ENCODE data around the gene CYS1.

Gene CYS1

DNA sequence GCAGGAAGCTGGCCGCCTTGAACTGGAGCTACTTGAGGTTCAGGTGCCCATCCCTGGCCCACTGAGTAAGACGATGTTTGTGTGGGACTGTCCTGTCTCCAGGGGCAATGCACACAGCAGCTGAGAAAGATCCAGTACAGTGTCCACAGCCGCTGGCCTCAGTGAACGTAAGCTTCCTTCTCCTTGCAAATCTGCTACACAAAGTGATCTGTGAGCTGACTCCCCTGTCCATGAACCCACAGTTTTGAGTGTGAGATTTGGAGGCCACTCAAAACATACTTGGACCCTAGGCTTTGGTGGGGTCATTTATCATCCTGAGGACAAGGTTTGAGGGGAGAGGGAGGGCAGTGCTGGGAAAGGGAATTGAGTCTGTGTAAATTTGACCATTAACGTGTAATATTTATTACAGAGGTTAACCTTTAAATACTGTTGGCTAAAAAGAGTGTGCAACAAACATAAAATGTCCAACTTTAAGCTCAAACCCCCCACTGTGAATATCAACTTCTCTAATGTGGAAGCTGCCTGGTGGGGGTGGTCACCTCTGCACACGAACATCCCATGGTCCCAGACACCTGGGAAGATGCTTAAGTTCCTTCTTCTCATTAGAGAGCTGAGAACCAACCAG is 4.9 kb upstream of the CYS1 start:
- DNase-seq (ENCODE audit: insufficient read length, low spot score) (no peak), FAIRE-seq (no peak)
- no peak for TF ChIP-seq POLR2A (IDR thresholded peaks at IDR 0.05; ENCODE audit: low read depth, low read length)

DNA sequence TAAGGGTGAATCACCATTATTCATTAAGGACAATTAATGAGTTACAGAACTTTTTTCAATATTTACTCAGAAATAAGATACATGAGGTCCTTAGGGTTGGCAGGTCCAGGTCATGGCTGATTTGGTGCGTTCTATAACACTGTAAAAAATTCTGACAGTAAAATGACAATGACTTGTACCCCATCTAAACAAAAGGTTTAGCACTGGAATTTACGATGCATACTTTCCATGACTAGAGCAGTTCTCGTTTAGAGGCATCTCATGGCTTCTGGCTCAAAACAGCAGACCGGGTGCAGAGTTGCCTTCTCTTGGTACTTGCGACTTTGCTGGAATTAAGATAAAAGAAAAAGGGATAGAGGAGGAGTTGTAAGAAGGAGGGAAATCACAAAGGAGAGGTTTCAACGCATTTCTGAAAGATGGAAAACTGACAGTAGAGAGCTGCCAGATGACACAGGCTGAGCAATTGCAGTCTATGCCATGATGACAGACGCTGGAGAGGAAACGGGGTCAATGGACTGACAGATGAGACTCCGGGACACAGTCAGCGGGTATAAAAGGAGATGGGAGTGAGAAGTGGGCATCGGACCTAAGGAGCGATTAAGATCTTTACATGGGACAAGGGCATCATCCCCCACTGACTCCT is 4.1 kb upstream of the CYS1 start:
- DNase-seq (ENCODE audit: insufficient read length, low spot score): no peak
- FAIRE-seq: no peak
- TF ChIP-seq POLR2A (IDR thresholded peaks at IDR 0.05; ENCODE audit: low read depth, low read length): no peak

DNA sequence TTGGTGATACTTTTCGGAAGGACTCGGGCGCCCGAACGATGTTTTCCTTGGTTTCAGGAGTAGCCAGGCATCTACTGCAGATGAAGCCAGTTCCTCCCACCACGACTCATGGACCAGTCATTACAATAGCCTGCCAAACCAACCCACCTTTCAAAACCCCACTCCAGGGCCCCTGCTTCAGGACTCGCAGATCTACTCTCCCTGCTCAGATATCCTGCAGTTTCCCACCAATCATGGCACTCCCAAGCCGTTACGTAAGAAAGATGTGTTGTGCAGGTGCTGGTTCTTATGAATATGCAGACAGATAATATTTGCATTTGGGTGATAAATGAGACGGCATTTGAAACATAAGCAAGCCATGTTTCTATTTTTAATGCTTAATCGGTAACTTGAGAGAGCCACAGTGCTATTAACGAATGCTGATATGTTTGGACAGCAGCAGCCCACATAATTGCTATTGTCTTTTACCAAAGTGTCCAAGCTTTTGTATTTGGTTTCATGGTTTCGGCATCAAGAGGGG is 3.5 kb upstream of the CYS1 start:
- no peak for TF ChIP-seq POLR2A (IDR thresholded peaks at IDR 0.05; ENCODE audit: low read depth, low read length)
- DNase-seq (ENCODE audit: insufficient read length, low spot score) (peak; percentile 57), FAIRE-seq (no peak)

DNA sequence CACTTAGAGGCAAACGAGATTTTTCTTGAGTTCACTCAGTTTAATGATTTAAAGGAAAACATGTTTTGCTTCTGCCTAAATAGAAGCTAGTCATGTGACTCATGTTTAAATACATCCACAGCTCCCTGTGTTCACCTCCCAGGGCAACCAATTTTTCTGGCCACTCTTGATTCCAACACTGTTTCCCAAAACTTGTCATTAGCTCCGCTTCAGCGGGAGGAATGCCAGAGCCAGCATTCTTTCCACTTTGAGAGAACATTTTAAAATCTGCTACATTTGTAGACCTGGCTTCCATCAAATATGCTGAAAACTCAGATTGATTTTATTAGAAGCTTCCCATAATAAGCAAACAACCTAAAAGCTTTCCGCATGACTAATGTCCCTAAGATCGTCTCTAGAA is 2.8 kb upstream of the CYS1 start:
- FAIRE-seq (no peak), DNase-seq (ENCODE audit: insufficient read length, low spot score) (no peak)
- no peak for TF ChIP-seq POLR2A (IDR thresholded peaks at IDR 0.05; ENCODE audit: low read depth, low read length)

DNA sequence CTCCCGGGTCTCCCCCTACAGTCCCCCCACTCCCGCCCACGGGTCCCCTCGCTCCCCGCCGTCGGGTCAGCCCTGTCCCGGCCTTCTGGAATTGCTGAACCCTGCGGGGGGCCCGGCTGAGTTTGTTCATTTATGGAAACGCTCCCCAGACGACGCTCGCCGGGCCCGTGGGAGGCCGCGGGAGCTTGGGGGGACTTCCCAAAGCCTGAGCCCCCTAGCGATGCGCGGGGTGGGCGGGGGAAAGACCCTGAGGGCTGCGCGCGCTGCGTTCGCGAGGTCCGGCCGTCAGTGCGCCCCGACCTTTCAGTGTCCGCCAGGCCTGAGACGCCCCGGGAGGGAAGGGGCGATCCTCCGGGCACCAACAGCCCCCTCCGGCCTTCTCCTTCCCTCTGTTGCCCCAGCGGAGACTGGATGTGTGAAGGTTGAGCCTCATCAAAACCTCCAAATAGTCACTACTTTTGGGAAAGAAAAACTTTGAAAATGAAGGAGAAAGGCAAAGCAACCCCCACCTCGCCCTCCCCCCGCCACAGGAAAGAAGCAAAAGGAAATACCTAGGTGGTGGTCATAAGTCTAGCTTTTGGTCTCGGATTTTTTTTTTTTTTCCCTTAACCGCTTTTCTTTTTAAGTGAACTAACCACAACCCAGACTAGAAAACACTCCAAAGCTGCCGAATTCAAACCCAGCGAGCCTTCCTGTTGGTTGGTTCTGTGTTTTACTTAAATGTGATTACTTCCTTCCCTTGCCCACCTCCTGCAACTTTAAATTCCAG is 509 bp upstream of the CYS1 start:
- DNase-seq (ENCODE audit: insufficient read length, low spot score): no peak
- TF ChIP-seq POLR2A (IDR thresholded peaks at IDR 0.05; ENCODE audit: low read depth, low read length): no peak
- FAIRE-seq: no peak

DNA sequence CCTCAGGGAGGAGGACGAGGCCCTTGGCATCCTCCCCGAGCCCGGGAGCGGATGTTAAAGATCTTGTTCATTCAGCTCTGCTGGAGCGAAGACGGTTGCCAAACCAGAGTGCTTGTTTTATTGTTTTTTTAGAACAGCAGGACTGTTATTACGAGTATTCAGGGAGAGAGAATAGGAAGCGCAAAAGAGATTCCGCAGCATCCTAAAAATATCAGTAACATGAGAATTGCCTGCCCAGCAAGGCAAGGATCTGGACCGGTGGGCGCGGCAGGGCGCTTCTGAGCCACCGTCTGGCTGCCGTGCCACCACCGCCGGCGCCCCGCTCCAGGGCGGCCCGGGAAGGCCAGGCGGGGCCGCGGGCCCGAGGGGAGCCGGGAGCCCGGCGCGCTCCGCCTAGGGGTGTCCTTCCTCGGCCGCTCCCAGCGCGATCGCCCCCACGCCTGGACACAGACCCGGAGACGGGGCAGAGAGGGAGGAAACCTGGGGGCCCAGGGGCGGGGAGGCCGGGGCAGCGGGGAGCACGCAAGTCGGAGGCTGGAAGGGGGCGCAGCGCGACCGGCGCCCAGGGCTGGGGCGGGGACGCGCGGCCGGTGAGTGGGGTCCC is 843 bp downstream of the CYS1 start:
- FAIRE-seq: no peak

DNA sequence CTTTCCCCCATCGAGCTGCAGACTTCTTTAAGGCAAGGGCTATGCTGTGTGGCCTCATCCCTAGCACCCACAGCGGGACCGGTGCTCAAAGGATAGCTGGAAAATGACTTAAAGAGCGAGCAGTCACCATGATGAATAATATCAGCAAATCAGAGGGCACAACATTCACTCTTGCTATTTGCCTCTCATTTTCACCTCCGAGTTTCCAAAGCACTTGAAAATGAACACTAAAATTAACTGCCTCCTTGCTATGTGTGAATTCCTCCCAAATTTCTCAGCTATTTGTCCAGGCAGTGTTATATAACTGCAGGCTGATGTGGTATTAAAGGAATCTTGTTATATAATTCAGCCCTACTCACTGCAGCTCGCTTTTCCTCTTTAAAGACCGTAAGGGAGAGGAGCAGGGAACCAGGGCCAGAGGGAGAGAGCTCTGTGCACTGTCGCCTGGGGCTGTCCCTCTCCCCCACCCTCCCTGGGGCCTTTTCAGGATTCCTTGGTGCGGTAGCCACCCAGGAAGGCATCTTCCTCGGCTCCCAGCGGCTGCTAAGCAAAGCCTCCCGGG is 1.4 kb downstream of the CYS1 start:
- no peak for FAIRE-seq
- no peak for TF ChIP-seq POLR2A (IDR thresholded peaks at IDR 0.05; ENCODE audit: low read depth, low read length)
- DNase-seq (ENCODE audit: insufficient read length, low spot score): no peak

More for the DNA sequence above, 843 bp downstream of the CYS1 start:
- peak; percentile 59 for DNase-seq (ENCODE audit: insufficient read length, low spot score)
- TF ChIP-seq POLR2A (IDR thresholded peaks at IDR 0.05; ENCODE audit: low read depth, low read length): no peak

DNA sequence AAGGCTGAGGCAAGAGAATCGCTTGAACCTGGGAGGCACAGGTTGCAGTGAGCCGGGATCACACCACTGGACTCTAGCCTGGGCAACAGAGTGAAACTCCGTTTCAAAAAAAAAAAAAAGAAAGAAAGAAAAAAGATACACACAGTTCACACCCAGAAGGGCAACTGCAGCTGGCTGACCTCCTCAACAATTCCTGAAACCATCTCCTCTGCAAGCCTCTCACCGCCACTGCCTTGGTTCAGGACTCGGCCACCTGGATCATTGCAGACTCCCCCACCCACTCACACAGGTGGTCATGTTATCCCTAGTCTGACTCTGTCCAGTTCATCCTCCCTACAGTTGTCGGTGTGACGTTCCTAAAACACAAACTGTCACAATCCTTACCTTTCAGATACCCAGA is 2.2 kb downstream of the CYS1 start:
- no peak for TF ChIP-seq POLR2A (IDR thresholded peaks at IDR 0.05; ENCODE audit: low read depth, low read length)
- FAIRE-seq: no peak
- DNase-seq (ENCODE audit: insufficient read length, low spot score): no peak

DNA sequence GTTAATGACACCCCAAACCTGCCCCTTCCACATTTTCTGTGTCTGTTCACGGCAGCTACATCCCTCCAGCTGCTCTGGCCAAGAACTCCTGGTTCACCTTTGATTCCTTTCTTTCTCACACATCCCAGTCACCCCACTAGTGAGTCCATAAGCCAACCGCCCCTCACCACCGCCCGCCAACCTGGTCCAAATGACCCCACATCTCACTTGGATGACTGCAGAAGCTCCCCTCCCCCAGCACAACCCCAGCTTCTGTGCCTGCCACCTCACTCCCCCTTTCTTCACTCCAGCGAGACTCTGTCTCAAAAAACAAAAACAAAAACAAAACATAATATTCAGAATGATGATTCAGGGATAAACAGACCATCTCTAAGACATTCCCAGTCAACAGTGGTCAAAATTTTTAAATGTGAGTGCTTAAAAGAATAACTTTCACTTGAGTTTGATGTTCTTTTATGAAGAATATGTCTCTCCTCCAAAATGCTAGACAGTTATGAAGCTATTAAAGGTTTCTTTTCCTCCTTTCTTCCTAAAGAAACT is 3.2 kb downstream of the CYS1 start:
- FAIRE-seq: no peak
- no peak for DNase-seq (ENCODE audit: insufficient read length, low spot score)
- TF ChIP-seq POLR2A (IDR thresholded peaks at IDR 0.05; ENCODE audit: low read depth, low read length): no peak

DNA sequence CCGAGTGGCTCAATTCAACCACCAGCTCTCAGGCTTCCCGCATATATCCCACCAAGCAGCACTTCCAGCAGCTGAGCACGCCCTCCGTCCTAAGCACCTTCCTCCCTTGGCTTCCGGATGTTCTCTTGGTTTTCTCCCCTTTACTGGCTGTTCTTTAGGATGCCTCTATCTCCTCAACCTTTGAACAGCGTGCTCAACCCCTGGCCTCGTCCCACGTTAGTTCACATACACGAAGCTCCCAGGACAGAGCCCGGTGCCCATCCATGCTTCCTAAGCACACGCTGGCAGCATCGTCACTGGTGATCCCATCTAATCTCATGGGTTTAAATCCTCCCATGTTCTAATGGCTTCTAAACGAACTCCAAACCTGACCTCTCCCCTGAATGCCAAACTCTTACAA is 3.7 kb downstream of the CYS1 start:
- no peak for TF ChIP-seq POLR2A (IDR thresholded peaks at IDR 0.05; ENCODE audit: low read depth, low read length)
- no peak for FAIRE-seq
- no peak for DNase-seq (ENCODE audit: insufficient read length, low spot score)

DNA sequence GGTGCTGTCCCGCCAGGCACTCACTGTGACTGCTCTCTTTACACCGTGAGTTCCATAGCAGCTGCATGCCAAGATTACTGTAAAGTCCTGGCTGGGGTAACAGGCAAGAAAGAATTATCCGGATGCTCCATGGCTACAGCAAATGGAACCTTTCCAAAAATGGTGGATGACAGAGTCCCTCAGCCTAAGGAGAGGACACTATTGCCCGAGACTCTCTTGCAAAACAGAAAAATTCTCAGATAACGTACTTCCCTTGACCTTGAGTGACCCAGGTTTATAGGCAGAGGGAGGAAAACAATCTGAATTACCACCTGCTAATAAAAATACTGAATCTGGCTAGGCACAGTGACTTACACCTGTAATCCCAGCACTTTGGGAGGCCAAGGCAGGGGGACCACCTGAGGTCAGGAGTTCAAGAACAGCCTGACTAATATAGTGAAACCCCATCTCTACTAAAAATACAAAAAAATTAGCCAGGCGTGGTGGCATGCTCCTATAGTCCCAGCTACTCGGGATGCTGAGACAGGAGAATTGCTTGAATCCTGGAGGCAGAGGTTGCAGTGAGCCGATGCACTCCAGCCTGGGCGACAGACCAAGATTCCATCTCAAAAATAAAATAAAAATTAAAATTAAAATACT is 4.5 kb downstream of the CYS1 start:
- no peak for TF ChIP-seq POLR2A (IDR thresholded peaks at IDR 0.05; ENCODE audit: low read depth, low read length)
- no peak for DNase-seq (ENCODE audit: insufficient read length, low spot score)
- FAIRE-seq: no peak

DNA sequence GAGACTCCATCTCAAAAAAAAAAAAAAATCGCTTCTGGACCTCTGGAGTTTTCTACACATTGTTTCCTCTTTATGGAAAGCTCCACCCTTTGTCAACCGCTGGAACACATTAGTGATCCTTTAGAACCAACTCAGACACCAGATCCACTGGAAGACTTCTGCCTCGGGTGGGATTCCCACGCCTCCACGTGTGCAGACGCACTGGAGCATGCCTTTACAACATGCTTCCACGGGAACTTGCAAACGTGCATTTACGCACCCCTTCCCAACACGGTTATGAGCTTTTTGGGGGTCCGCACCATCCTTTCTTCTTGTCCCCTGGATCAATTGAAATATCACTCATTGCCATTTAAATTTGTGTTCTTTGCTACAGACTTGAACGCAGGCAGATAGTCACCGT is 5.1 kb downstream of the CYS1 start:
- no peak for TF ChIP-seq POLR2A (IDR thresholded peaks at IDR 0.05; ENCODE audit: low read depth, low read length)
- DNase-seq (ENCODE audit: insufficient read length, low spot score): no peak
- no peak for FAIRE-seq

DNA sequence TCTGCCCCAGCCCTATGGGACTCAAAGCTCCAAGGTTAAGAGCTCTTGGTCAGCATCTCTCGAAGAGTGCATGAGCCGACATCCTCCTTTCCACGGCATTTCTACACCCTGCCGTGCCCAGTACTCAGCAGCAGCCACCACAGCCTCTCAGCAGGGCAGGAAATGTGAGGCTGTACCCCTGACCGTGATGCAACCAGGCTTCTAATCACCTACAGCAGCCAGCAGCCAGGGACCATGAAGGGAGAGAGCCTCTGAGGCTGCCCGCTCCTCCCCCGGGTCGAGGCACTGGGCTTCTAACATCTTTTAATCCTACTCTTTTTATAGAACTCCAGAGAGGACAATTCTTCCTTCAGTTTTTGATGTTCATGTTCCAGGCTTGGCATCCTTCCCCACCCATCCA is 6.5 kb downstream of the CYS1 start:
- no peak for TF ChIP-seq POLR2A (IDR thresholded peaks at IDR 0.05; ENCODE audit: low read depth, low read length)
- no peak for DNase-seq (ENCODE audit: insufficient read length, low spot score)
- FAIRE-seq: no peak
